Endothelial cell of hepatic sinusoid (primary cell): ENCODE data around the gene ZNF19.
"Not testable (repeated sequence)": the region's sequence is repeated elsewhere in the genome, so short reads cannot be mapped to it uniquely, and the experiment has no call there.

ENCODE experiments used
- in situ Hi-C: cut with HindIII; loops from 2 replicates; pipeline ENCODE4 v1.10.0; 2017; ENCODE audit warnings: low sequenced_read_pairs

The ZNF19 gene

DNA sequence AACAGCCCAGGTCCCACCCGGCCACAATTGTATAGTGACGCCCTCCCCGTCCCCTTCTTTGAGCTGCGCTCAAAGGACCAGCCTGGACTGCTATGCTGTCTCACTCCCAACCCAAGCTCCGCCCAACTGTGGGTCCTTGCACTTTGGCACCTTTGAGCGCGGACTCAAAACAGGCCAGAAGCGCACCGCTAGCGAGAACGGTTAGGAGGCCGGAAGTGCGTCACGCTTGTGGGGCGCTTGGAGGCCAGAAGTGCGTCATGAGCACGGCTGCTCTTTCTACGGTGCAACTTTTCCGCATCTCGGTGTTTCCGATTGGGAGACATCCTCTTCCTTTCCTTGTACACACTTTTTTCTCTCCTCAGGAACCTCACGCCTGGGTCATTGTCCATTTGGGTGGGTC, at the start of gene ZNF19:
TSS of gene ZNF19 (minus strand) at position 203 of the 400 bp plus-strand sequence. CDS start 7,210 bp downstream, outside the sequence.
- in situ Hi-C loops: no loop called here

DNA sequence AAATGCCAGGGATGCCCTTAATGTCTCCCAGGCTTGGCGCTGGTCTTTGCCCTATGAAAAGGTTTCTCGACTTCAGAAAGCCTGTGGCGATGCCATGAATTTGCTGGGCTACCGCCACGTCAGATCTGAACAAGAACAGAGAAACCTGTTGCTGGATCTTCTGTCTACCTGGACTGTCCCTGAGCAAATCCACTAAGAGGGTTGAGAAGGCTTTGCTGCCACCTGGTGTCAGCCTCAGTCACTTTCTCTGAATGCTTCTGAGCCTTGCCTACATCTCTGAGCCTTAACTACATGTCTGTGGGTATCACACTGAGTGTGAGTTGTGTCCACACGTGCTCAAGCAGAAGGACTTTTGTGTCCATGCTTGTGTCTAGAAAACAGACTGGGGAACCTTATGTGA, 48.5 kb upstream of the ZNF19 start:
- in situ Hi-C loops: no loop called here

DNA sequence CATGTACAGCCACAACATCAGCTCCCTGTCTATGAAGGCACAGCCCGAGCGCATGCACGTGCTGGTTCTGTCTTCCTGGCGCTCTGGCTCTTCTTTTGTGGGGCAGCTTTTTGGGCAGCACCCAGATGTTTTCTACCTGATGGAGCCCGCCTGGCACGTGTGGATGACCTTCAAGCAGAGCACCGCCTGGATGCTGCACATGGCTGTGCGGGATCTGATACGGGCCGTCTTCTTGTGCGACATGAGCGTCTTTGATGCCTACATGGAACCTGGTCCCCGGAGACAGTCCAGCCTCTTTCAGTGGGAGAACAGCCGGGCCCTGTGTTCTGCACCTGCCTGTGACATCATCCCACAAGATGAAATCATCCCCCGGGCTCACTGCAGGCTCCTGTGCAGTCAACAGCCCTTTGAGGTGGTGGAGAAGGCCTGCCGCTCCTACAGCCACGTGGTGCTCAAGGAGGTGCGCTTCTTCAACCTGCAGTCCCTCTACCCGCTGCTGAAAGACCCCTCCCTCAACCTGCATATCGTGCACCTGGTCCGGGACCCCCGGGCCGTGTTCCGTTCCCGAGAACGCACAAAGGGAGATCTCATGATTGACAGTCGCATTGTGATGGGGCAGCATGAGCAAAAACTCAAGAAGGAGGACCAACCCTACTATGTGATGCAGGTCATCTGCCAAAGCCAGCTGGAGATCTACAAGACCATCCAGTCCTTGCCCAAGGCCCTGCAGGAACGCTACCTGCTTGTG, 47.8 kb upstream of the ZNF19 start:
- in situ Hi-C loops: no loop called here

DNA sequence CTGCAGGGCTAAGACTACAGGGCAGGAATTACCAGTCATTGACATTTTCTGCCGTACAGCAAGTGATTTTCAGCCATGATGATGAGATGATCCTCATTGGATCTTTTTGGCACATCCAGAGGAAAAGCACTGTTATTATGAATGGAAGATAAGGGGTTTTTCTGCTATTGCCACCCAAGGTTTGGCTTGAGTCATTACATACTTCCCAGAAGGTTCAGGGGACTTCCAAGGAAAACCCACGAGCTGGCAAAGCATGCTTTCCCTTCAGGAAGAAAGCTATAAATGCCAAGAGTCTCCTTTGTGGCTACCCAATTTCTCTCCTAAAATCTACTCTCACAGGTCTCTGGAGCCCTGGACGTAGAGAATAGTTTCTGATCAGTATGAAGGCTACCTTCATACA, 43.2 kb upstream of the ZNF19 start:
- in situ Hi-C loops: no loop called here

DNA sequence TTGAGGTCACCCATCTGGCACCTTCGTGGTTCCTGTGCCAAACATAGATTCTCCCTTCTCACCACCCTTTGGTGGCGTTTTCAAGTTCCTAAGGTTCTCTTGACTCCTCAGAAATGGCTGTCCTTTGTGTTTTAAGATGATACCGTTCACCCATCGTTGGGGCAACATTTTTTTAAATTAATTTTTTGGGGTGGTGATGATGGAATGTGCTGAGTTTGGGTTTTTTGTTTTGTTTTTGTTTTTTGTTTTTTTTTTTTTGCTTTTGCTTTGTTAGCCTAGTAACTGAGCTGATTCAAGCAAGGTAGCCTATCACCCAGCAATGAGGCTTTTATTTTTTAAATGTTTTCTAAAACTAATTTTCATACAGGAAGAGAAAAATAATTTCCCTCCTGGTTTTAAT, 39.7 kb upstream of the ZNF19 start:
- in situ Hi-C loops: no loop called here

DNA sequence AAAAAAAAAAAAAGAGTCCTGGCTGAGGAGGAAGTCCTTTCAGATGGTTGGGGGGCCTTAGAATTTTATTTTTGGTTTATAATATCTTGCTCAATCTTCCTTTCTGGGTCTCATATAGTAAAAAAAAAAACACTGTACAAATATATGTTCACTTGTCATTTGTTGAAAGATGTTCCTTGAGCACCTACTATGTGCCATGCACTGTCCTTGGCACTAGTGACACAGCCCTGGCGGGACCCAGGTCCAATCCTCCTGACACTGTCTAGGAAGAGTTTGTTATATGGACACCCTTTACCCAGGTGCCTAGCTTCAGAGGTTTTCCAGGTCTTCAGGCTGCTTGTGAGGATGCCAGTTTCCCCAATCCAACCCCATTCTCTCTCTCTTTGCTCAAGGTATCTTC, 39.1 kb upstream of the ZNF19 start:
- in situ Hi-C loops: no loop called here

DNA sequence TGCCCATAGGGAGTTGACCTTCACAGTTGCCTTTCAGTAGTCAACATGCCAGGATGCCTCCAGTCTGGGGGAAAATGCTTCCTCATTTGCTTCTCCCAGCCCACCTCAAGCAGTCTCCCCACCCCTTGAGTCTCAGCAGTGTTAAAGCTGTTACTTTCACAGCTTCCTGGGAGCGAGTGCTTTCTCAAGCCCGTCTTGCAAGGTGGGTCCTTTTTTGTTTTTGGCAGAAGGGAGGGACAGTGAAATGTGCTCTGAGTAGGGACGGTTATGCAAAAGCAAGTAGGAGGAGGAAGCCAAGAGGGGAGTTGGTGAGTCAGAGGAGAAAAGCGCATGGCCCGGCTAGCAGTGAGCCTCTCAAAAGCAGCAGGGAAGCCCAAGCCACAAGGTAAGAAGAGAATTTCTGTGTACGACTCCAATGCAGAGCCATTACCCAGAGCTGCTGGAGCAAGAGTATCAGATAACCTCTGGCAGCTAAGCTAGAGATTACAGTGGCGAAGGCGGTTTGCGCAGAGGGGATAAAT, 37.0 kb upstream of the ZNF19 start, which contains the start of gene CHST4:
TSS of gene CHST4 (plus strand) at position 316 of the 521 bp plus-strand sequence. CDS start 10,252 bp downstream, outside the sequence.
- in situ Hi-C loops: no loop called here

DNA sequence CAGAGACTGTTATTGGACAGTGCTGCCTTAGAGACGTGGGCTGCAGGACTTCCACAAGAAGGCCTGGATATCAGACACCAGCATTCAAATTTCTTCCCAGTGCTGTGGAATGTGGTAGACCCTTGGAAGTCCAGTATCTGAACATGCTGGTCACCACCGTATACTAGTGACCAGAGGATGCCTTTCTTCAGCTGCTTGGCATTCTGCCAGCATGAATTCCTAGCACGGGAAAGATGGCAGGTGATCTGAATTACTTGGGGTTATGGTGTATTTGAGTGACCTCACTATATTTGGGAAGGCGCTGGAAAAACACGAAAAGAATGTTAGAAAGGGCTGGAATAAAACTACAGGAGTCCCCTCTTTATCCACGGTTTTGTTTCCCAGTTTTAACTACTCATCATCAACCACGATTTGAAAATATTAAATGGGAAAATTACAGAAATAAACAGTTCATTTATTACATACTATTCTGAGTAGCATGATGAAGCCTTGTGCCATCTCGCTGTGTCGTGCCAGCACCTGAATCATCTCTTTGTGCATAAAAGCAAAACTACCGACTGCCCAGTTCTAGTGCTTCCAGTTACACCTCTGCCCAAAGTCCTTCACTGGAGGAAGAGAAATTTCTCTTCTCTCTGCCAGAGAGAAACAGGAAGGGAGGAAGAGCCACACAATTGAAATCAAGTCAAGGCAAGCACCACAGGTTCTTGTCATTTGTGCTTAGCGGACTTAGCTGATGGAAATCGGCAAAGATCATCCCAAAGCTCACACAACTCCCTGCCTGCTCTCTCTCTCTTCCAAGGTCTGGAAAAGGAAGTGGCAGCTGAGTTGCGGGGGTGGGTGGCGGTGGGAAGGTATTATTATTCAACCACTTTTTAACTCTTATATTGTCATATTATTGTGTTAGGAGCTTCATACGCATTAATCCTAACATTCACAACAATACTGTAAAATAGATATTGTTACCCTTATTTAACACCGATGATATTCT, 35.7 kb upstream of the ZNF19 start:
- in situ Hi-C loops: no loop called here

DNA sequence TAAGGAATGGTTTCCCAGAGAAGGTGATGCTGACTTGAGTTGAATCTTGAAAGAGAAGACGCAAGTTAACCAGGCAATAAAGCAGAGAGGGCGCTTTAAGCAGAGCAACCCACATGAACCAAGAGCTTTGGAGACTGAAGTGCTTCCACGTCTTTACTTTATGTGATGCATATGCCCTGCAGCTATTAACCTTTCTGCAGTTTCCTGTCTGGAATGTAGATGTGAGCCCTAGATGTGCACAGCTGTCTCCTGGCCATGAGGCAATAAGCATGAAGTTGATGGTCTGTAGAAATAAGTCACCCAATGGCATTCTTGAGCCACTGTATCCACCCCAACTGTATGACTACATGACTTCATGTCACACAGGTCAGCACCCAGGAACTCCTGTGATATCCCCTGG, 31.4 kb upstream of the ZNF19 start:
- in situ Hi-C loops: no loop called here

DNA sequence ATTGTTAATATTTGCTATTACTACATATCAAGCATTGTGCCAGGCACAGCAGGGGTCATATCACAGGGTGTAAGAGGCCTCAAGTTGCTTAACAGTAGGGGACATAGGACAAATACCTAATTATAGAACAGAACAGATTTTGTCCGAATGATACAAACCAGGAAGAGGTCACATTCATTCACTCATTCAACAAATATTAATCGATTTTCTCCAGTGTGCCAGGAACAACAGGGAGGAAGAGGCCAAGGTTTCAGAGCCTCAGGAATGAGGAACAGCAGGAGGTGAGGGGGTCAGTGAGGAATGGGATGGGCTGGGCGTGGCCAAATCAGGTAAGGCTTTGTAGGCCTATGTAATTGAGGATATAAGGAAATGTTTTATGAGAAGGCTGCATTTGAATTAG, 25.9 kb upstream of the ZNF19 start:
- in situ Hi-C loops: no loop called here

DNA sequence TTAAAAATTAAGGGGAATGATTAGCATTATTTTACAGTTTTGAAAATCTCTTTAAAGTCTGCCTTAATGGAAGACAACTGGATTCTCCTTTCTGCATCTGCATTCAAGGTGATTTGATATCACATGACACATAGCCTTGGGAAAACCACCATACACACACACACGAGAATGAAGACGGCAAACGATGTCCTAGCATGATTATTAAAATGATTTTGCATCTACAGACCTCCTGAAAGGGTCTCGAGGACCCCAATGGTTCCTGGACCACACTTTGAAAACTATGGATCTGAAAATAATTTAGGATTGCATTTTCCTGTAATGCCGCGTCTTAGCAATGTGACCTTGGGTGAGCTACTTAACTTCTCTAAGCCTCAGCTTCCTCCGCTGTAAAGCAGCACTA, 25.4 kb upstream of the ZNF19 start:
- in situ Hi-C loops: no loop called here

DNA sequence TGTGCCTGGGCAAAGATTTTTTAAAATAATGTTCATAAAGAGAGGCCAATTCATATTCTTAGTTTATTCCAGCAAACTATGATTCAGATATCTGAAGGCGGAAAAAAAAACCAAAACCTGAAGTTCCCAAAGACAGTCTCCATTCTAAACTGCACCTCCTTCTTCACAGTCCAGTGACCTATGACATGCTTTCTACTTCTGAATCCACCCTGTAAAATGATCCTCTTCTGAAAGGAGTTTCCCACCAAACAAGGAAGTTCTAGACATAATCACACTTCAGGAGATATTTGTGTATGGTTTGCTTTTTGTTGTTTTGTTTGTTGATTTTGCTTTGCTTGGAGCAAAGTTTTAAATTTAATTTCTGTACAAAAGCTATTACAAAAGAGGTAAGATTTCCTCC, 24.2 kb upstream of the ZNF19 start:
- in situ Hi-C loops: no loop called here

DNA sequence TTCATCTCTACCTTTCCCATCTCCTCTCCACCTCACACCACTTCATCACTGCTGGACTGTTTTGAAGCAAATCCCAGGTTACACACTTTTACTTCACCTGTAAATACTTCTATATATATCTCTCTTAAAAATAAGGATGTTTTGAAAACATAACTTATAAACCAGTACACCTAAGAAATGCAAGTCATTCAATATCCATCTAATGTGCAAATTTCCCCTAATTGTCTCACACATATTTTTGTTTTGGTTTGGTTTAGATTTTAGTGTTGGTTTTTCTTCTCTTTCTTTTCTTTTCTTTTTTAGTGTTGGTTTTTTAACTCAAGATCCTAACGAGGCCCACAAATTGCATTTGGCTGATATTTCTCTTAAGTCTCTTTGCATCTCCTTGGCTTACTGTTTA, 17.9 kb upstream of the ZNF19 start:
- in situ Hi-C loops: no loop called here

DNA sequence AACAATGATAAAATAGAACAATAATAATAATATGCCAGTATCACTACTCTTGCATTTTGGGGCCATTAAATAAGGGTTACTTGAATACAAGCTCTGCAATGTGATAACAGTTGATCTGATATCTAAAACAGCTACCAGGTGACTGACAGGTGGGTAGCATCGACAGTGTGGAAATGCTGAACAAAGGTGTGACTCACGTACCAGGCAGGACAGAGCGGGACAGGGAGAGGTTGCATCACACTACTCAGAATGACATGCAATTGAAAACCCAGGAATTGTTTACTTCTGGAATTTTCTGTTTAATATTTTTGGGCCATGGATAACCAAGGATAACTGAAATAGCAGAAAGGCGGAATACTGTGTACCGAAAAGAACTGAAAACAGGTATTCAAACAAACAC, 15.8 kb upstream of the ZNF19 start:
- in situ Hi-C loops: no loop called here

DNA sequence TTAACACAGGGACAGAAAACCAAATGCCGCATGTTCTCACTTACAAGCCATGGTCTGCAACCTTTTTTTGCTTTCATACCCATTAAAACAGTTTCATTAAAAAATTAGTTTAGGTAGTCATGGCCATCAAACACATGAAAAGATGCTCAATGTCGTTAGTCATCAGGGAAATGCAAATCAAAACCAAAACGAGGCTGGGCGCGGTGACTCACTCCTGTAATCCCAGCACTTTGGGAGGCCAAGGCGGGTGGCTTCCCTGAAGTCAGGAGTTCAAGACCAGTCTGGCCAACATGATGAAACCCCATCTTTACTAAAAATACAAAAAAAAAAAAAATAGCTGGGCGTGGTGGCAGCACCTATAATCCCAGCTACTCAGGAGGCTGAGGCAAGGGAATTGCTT, 14.9 kb upstream of the ZNF19 start:
- in situ Hi-C loops: not testable (repeated sequence)

DNA sequence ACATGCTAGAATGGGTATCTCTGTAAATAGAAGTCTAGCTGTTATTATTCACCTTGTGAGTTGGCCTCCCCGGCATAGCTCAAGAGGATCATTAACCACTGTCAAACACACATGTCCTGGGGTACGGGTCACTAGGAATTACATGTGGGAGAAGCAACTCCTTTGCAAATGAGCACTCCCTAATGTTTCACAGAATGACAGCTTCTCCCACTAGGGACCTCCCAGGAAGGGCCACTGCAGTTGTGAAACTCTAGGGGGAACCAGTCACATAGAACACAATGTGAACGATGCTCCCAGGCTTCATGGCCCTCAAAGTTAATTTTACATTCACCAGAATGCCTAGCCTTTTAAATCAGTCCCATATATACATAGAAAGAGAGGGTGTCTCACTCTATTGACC, 12.4 kb upstream of the ZNF19 start:
- in situ Hi-C loops: no loop called here

DNA sequence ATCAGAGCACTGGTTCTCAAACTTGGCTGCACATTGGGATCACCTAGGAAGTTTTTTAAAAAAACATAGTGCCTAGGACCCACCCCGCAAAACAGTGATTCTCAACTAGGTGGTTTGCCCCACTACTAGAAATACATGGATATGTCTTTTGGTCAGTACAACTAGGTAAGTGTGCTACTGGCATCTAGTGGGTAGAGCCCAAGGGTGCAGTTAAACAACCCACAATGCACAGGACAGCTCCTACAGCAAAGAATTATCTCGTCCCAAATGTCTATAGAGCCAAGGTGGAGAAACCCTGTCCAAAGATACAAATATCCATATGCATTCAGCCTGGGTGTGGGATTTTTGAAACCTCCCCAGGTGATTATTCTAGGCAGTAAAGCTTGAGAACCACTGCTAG, 11.8 kb upstream of the ZNF19 start:
- in situ Hi-C loops: no loop called here

DNA sequence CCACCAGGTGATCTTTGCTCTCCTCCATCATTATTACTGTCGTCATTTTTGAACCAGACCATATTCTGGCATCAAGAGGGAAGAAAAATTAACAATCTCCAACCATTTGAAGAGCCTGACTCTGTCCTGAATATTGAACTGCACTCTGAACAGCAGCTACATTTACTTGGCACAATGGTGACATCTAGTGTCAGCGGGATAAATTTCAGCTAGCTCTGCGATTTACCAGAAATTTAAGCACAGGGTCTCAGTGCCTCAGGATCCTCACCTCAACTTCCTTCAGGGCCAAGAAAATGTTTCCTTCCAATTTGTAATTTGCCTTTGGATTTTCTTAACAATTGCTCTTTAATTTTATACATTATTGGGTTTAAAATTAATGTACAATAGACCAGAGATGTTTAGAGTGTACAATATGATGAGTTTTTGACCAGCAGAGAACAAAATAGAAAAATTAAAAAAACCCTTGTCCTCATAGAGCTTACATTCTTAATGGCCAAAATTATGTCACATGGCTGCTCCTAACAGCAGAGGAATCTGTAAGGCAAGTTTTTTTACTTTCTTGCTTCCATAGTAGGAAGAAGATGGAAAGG, 10.7 kb upstream of the ZNF19 start:
- in situ Hi-C loops: no loop called here

DNA sequence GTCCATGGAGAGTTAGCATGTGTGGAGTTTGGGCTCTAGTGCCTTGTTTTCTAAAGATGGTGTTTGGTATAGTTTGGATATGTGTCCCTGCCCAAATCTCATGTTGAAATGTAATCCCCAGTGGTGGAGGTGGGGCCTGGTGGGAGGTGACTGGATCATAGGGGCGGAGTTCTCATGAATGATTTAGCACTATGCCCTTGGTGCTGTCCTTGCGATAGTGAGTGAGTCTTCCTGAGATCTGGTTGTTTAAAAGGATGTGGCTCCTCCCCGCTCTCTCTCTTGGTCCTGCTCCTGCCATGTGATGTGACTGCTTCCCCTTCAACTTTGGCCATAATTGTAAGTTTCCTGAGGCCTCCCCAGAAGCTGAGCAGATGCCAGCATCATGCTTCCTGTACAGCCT, 8.9 kb upstream of the ZNF19 start:
- in situ Hi-C loops: no loop called here

DNA sequence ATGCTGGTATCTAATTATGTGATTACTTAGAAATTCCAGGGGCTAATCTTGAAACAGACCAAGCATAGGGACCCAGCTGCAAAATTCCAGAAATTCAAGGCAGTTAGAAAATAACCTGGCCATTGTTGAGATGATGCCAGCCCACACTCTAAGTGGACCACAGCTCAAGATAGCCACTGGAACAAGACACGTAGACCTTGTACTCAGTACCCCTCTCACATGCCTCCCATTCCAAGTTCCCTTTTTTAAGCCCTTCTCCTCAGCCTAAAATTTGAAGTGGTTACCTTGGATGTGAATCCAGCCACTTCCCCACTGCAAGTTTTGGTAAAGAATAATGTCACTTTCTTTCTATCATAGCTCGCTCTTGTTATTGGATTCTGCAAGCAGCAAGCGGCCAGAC, 4.1 kb upstream of the ZNF19 start:
- in situ Hi-C loops: loop anchor here (5.0 kb wide), 2 partner anchors 64 to 81 kb away; no protein-coding TSS in a partner anchor

DNA sequence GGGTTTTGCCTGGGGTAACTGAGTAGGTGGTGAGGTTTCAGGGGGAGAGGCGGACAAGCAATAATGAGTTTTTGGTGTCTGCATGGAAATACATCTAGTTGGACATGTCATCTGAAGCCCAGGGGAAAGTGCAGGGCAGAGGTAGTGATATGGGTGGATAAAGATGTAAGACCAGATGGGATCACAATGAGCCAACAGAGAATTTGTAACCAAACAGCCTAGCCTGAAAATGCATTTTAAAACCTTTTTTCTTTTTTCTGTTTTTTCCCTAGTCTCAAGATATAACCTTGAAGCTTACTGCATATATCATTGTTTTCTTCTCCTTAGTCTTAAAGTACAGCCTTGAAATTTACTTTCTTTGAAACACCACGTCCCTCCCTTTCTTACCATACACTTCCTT, 3.7 kb upstream of the ZNF19 start:
- in situ Hi-C loops: loop anchor here (5.0 kb wide), 2 partner anchors 65 to 80 kb away; no protein-coding TSS in a partner anchor
